GM12864 (cell line): Measurements from ENCODE around the gene ACP7.

Experiments used
- DNase-seq: peaks from one replicate; pipeline ENCODE4 v3.0.0-alpha.2; 2011; ENCODE audit warnings: low read depth
- H3K4me3 ChIP-seq: 2 replicates; pipeline ENCODE4 v1.5.1; 2011; ENCODE audit warnings: mild to moderate bottlenecking, low read depth, low read length, control low read depth
- TF ChIP-seq, protein P1 (sequence below): IDR thresholded peaks from 2 replicates; pipeline ENCODE4 v1.5.1; 2011; ENCODE audit warnings: low read depth, mild to moderate bottlenecking, moderate library complexity, low read length, control low read depth, inconsistent platforms; ENCODE audit errors: missing control alignments

ACP7 gene, protein sequence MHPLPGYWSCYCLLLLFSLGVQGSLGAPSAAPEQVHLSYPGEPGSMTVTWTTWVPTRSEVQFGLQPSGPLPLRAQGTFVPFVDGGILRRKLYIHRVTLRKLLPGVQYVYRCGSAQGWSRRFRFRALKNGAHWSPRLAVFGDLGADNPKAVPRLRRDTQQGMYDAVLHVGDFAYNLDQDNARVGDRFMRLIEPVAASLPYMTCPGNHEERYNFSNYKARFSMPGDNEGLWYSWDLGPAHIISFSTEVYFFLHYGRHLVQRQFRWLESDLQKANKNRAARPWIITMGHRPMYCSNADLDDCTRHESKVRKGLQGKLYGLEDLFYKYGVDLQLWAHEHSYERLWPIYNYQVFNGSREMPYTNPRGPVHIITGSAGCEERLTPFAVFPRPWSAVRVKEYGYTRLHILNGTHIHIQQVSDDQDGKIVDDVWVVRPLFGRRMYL

DNA sequence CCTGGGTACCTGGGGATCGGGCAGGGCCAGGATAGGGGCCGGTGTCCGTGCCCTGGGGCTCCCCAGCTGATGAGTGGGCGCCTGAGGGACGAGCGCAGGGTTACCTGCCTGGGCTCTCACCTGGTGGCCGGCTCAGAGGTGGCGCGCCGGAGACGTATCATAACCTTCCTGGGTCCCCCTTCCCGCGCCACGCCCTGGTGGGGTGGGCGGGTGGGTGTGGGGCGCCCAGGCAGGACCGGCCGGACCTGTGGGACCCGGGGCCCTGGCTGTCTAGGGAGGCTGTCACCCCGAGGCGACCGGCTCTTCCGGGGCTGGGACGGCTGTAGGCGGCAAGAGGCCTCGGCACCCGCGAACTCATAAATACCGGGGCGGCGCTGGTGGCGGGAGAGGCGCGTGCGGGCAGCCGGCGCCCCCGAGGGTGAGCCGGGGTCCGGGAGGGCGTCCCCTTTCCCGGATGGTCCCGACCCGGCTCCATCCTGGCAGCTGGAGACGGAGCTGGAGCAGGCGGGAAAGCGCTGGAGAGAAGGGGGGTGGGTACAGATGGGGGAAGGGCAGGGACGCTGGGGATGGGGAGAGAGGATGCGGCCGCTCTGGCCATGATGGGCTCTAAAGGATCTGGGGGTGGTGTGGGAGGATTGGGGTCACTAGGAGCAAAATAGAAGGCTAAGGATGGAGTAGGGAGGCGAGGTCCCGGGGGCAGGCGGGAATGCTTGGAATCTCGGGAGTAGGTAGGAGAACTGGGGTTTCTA is at the start of gene ACP7:
TSS of gene ACP7 (plus strand) at position 386 of the 749 bp plus-strand sequence. CDS start 902 bp downstream, outside the sequence.
- TF ChIP-seq, protein P1, sequence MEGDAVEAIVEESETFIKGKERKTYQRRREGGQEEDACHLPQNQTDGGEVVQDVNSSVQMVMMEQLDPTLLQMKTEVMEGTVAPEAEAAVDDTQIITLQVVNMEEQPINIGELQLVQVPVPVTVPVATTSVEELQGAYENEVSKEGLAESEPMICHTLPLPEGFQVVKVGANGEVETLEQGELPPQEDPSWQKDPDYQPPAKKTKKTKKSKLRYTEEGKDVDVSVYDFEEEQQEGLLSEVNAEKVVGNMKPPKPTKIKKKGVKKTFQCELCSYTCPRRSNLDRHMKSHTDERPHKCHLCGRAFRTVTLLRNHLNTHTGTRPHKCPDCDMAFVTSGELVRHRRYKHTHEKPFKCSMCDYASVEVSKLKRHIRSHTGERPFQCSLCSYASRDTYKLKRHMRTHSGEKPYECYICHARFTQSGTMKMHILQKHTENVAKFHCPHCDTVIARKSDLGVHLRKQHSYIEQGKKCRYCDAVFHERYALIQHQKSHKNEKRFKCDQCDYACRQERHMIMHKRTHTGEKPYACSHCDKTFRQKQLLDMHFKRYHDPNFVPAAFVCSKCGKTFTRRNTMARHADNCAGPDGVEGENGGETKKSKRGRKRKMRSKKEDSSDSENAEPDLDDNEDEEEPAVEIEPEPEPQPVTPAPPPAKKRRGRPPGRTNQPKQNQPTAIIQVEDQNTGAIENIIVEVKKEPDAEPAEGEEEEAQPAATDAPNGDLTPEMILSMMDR, result no peak
- no peak for DNase-seq
- no peak within 1 kb of the TSS for H3K4me3 ChIP-seq

DNA sequence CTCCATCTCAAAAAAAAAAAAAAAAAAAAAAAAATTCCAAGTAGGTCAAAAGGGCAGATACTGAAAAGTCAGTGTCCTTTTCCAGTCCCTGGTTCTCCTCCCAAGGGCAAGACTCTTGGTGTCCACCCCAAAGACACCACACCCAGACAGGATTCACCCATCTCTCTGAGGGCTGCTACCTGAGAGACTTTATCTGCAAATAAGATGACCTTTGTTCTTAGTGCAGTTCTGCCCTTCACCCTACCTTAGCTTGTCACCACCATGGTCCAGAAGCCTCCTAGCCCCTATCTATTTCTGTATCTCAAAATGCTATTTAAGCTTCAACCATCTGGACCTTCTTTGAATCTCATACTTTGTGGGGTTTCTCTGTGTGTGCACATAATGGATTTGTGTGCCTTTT is 47.6 kb upstream of the ACP7 start:
- no peak for DNase-seq
- H3K4me3 ChIP-seq, result no peak overlapping the region
- TF ChIP-seq, protein P1, result no peak

DNA sequence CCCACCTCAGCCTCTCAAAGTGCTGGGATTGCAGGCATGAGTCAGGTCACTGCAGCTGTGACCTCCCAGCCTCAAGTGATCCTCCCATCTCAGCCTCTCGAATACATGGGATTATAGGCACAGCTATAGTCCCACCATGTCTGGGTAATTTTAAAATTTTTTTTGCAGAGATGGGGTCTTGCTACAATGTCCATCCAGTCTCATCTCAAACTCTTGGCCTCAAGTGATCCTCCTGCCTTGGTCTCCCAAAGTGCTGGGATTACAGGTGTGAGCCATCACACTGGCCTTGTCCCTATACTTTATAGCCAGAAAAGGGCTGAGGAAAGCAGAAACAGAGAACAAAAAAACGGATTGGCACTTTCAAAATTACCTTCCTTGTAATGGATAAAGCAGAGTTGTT is 47.0 kb upstream of the ACP7 start:
- no peak for DNase-seq
- no peak overlapping the region for H3K4me3 ChIP-seq
- TF ChIP-seq, protein P1, result no peak

DNA sequence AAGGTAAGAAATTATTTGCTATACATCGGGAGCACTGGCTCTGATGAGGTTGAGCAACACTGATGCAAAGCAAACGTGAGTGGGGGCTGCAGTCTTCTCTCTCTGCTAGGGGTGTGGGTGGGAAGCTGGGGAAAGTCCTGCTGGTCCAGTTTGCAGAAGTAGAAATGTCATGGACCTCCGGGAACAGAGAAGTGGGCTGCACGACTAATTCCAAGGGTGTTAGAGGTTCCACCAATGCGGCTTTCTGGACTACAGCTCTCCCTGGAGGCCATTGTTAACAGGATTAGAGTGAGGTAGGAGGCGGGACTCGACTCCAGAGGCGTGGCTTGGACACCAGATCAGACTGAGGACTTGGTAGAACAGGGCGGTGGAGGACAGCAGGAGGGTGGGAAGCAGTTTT is 46.1 kb upstream of the ACP7 start:
- H3K4me3 ChIP-seq, result no peak overlapping the region
- TF ChIP-seq, protein P1, result no peak
- DNase-seq, result no peak

DNA sequence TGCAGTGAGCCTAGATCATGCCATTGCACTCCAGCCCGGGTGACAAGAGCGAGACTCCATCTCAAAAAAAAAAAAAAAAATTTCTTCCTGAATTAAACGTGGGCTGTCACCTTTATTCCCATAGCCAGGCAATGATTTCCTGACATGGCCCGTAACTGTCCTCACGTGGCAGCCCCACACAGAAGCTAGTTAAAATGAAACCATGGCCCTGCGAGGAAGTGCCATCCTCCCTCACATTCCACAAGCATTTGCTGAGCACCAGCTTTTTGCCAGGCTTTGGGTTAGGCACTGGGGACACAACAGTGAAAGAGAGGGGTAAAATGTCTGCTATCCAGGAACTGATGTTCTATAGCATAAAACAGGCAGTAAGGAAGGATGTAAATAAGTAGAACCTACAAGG is 38.7 kb upstream of the ACP7 start:
- DNase-seq, result no peak
- H3K4me3 ChIP-seq, result no peak overlapping the region
- TF ChIP-seq, protein P1, result no peak

DNA sequence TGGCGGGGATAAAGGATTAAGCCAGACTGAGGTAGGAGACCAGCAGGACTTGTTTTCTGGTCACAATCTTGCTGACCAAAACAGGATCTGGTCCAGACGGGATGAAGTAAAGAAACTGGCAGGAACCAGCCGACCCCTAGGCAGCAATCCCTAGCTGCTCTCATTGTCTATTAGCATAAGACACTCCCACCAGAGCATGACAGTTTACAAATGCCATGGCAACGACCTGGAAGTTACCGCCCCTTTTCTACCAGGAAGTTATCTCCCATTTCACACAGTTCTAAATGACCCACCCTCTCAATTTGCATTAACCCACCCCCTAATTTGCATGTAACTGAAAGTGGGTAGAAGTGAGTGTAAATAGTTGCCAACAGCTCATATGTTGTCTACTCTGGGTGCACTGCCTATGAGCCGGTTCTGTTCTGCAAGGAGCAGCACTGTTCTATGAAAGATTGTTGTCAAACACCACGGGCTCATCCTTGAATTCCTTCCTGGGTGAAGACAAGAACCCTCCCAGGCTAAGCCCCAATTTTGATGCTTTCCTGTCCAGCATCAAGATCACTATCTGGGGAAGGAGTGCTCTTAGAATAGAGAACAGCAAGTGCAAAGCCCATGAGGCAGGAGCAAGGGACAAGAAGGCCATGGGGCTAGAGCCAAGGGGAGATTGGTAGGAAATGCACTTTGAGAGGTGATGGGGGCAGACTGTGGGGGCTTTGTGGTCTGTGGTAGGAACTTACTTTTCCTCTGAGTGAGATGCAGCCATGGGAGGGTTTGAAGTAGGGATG is 37.9 kb upstream of the ACP7 start:
- H3K4me3 ChIP-seq, result no peak overlapping the region
- no peak for DNase-seq
- TF ChIP-seq, protein P1, result no peak
